Measurements from ENCODE around the gene KANK4. TPM values are rescaled to one million over a fixed set of nuclear protein-coding genes. Genes with fewer than 3 reads are reported as not detected.

KANK4 gene
- total and polyA plus RNA-seq, 2 of the 8 experiments (the other 6 are each of a cell fraction or from before 2014, with no cell fraction given), result 0.22 to 0.26 TPM

DNA sequence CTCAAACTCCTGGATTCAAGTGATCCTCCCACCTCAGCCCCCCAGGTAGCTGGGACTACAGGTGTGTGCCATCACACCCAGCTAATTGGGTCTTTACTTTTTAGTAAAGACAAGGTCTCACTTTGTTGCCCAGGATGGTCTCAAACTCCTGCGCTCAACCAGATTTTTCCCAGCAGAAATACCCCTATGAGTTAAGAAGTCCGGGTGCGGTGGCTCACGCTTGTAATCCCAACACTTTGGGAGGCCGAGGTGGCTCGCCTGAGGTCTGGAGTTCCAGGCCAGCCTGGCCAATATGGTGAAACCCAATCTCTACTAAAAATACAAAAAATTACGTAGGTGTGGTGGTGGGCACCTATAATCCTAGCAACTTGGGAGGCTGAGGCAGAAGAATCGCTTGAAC lies 131.1 kb downstream of the KANK4 start (continued):
- TF ChIP-seq EZH2 (IDR thresholded peaks at IDR 0.05; ENCODE audit: low read depth, low read length, severe bottlenecking), result no peak
- no peak for TF ChIP-seq GTF2F1 (IDR thresholded peaks at IDR 0.05; ENCODE audit: borderline replicate concordance, low read depth, low read length)
- TF ChIP-seq CTBP2 (IDR thresholded peaks at IDR 0.05; ENCODE audit: borderline replicate concordance, insufficient read depth, insufficient read length, low read length), result no peak
- no peak for TF ChIP-seq POU5F1 (IDR thresholded peaks at IDR 0.05; ENCODE audit: low read depth, low read length)
- no peak for TF ChIP-seq SP1 (IDR thresholded peaks at IDR 0.05; ENCODE audit: low read depth, low read length)
- no peak for TF ChIP-seq JUND (IDR thresholded peaks at IDR 0.05; ENCODE audit: low read length)
- no peak for TF ChIP-seq EP300 (IDR thresholded peaks at IDR 0.05; ENCODE audit: borderline replicate concordance in 1 of 2, low read depth in 2 of 2, low read length in 2 of 2)

Data from H1 (cell line).